ENCODE results near the gene PRDX5.
A peak's percentile ranks its signal among the peaks of the same experiment; 100 is the strongest.
"Not testable (repeated sequence)": the region's sequence is repeated elsewhere in the genome, so short reads cannot be mapped to it uniquely, and the experiment has no call there.

The PRDX5 gene

DNA sequence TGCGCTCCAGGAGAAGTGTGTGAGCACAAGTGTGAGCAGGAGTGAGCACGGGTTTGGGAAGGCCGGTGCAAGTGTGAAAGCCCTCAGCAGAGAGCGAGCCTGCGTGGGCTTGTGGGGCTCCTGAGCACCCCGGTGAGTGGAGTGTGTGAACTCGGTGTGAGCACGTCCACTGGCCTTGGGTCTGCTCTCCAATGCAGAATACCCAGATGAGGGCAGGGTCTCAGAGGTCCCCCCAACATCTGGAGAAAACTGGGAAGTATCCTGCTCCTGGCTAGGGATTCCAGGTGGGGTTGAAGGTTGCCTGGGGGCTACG, 11.4 kb upstream of the PRDX5 start:
- no peak for DNase-seq

DNA sequence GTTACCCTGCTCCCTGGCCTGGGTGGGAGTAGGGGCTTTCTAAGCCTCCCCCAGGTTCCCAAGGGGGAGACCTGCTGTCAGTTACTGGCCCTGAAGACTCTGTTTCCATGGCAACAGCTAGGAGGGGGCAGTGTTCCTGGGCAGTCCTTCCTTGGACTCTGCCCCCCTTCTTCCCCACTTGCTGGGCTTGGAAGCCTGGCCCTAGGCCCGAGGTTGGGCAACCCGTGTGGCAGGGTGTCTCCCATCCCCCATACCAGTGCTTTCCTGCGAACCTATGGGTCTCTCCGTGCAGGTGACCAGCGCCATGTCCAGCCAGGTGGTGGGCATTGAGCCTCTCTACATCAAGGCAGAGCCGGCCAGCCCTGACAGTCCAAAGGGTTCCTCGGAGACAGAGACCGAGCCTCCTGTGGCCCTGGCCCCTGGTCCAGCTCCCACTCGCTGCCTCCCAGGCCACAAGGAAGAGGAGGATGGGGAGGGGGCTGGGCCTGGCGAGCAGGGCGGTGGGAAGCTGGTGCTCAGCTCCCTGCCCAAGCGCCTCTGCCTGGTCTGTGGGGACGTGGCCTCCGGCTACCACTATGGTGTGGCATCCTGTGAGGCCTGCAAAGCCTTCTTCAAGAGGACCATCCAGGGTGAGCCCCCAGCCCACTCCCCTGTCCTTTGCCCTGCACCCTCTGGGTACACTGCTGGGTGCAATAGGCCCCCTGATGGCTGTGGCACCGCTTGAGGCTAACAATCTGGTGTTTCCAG, 10.9 kb upstream of the PRDX5 start:
- no peak for DNase-seq

DNA sequence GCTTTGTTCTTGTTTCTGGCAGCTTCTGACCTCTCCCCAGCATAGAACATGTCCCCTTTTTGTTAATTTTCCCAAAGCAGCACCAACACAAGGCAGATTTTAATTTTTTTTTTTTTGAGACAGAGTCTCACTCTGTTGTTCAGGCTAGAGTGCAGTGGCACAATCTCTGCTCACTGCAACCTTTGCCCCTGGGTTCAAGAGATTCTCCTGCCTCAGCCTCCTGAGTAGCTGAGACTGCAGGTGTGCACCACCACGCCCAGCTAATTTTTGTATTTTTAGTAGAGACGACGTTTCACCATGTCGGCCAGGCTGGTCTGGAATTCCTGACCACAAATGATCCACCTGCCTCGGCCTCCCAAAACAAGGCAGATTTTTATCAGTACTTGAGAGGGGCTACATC, 10.1 kb upstream of the PRDX5 start:
- DNase-seq, result not testable (repeated sequence)

DNA sequence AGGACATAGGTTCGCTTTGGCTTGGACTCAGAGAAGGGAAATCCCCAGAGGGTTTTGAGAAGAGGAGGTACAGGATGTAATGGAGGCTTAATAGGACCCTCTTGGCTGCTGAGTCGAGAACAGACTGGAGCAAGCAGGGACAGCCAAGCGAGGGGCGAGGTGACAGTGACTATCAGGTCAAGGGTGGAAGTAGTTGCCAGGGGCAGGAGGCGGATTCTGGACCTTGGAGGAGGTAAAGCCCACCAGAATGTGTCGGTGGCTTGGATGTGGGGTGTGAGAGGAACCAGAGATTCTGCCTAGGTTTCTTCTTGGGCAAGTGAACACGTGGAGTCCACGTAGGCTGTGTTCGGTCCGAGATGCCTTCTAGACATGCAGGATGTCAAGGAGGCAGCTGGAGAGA, 5.0 kb upstream of the PRDX5 start:
- no peak for DNase-seq

DNA sequence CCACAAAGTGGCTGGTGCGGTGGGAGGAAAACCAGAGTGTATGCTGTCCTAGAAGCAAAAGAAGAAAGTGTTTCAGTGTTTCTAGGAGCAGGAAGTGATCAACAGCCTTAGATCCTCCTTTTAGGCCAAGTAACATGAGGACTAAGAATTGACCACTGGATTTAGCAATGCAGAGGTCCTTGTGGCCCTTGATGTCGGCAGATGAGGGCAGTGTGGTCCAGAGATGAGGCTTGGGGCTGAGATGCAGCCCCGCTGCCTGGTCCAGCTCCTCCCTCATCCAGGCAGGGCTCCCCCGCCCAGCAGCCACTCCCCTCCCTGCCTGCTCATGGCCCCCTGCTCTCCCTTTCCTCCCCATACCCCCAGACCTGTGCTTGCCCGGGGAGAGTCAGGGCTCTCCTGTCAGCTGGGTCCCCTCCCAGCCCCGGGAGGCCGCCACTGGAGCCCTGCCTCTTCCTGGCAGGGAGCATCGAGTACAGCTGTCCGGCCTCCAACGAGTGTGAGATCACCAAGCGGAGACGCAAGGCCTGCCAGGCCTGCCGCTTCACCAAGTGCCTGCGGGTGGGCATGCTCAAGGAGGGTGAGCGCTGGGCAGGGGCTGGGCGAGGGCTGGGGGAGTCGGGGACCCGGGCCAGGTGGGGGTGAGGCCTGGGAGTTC, 4.3 kb upstream of the PRDX5 start:
- DNase-seq, result no peak

DNA sequence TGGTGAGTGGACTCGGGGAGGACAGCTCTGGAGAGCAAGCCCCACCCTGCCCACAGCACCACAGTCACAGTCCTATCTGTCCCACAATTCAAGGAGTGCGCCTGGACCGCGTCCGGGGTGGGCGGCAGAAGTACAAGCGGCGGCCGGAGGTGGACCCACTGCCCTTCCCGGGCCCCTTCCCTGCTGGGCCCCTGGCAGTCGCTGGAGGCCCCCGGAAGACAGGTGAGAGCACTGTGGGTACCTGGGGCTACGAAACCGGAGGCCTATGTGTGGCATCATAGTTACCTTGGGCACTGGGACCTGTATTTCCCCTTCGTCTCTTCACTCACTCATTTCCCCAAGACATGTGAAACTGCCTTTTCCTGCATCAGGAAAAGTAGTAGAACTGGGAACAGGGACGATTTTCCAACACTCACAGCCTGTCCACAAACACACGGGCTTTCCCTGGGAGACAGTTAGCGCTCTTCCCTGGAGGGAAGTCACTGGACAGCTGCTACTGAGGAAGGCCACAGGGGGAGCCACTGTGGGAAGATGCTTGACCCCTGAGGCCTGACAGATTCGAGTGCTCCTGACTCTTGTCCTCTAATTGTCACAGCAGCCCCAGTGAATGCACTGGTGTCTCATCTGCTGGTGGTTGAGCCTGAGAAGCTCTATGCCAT, 3.6 kb upstream of the PRDX5 start:
- DNase-seq, result no peak

GRCh38 chr11:64314805-64315561, 2.9 kb upstream of the PRDX5 start:
- DNase-seq, result no peak

DNA sequence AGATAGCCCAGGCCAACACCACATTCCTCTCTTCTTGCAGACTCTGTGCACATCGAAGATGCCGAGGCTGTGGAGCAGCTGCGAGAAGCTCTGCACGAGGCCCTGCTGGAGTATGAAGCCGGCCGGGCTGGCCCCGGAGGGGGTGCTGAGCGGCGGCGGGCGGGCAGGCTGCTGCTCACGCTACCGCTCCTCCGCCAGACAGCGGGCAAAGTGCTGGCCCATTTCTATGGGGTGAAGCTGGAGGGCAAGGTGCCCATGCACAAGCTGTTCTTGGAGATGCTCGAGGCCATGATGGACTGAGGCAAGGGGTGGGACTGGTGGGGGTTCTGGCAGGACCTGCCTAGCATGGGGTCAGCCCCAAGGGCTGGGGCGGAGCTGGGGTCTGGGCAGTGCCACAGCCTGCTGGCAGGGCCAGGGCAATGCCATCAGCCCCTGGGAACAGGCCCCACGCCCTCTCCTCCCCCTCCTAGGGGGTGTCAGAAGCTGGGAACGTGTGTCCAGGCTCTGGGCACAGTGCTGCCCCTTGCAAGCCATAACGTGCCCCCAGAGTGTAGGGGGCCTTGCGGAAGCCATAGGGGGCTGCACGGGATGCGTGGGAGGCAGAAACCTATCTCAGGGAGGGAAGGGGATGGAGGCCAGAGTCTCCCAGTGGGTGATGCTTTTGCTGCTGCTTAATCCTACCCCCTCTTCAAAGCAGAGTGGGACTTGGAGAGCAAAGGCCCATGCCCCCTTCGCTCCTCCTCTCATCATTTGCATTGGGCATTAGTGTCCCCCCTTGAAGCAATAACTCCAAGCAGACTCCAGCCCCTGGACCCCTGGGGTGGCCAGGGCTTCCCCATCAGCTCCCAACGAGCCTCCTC, 2.0 kb upstream of the PRDX5 start:
- not testable (repeated sequence) for DNase-seq

- DNase-seq, result peak; percentile 60 to 71
These were observed 1.1 kb upstream of the PRDX5 start for GRCh38 chr11:64316672-64317324.

GRCh38 chr11:64317325-64317960, 478 bp upstream of the PRDX5 start, which contains the start of gene TRMT112:
TRMT112 (minus strand) TSS chr11:64317559; CDS start chr11:64317526, 33 bp downstream.
- peak; percentile 97 to 99 for DNase-seq

GRCh38 chr11:64318766-64319761, 1.1 kb downstream of the PRDX5 start:
- no peak for DNase-seq

DNA sequence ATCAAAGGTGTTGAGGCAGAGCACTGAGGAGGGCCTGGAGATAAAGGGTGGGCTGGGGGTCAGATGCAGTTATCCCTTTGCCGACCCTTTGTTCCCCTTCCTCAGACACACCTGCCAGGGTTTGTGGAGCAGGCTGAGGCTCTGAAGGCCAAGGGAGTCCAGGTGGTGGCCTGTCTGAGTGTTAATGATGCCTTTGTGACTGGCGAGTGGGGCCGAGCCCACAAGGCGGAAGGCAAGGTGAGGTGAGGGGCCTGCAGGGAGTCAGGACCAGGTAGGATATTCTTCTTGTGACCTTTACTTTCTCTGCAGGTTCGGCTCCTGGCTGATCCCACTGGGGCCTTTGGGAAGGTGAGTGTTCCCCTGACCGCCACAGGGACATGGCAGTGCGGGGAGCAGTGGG, 2.6 kb downstream of the PRDX5 start:
- DNase-seq, result no peak

GRCh38 chr11:64321026-64321425, 3.1 kb downstream of the PRDX5 start:
- DNase-seq, result no peak

- no peak for DNase-seq
These were observed 3.6 kb downstream of the PRDX5 start for GRCh38 chr11:64321533-64321932.

DNA sequence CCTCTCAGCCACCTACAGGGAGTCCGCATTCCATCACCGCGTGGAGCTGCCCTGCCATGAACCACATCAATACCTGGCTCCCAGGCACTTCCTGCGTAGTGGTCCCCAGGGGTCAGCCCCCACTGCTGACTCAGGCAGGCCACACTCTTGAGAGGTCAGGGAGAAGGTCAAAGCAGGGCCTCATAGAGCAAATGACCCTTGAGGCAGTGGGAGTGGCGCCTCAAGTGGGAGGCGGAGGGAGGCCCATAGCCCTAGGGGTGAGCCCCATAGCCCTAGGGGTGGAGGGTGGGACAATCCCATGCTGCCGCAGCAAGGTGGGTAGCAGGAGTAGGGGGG, 5.0 kb downstream of the PRDX5 start:
- DNase-seq, result no peak

DNA sequence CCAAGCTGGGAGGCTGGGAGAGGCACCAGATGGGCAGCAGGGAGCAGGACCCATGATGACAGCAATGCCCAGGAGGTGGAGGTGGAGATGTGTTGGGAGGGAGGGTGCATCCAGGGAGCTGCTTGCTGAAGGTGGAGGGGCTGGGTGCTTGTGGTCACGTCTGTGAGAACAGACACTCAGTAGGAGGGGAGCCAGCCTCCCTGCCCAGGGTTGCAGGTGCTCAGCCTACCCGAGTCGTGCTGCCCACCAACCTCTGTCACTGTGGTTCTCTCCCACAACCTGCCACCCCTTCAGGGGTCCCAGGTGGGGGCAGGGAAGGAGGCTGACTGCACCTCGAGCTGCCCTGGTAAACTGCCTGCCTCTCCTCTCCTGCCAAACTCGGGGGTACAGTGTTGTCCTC, 5.5 kb downstream of the PRDX5 start:
- DNase-seq, result no peak

- not testable (repeated sequence) for DNase-seq
These were observed 6.1 kb downstream of the PRDX5 start for GRCh38 chr11:64323984-64324383.

- no peak for DNase-seq
These were observed 7.0 kb downstream of the PRDX5 start for GRCh38 chr11:64324692-64325469.

DNA sequence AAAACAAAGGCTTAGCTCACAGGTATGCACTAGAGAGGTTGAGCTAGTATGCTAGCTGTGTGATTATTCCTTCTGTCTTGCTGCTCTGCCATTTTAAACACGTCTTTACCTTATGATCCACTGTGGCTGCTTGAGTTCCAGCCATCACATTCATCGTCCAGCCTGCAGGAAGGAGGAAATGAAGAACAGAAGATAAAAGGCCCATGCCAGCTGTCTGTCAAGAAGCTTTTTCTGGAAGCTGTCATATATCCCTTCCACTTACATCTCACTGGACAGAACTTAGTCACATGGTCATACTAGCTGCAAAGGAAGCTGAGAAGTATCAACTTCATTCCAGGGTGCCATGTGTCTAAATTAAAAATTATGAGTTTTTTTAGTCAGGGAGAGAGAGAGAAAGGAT, 9.5 kb downstream of the PRDX5 start:
- DNase-seq, result no peak
